Fibroblast of upper back skin (primary cell): ENCODE data around the gene ADAMTSL3.
A peak's percentile ranks its signal among the peaks of the same experiment; 100 is the strongest.
"Not testable (repeated sequence)": the region's sequence is repeated elsewhere in the genome, so short reads cannot be mapped to it uniquely, and the experiment has no call there.

Experiments
- DNase-seq: peaks from one replicate; pipeline ENCODE4 v3.0.0-alpha.2; 2013

The ADAMTSL3 gene

GRCh38 chr15:83753872-83754493 is 100.1 kb downstream of the ADAMTSL3 start:
- no peak for DNase-seq

- not testable (repeated sequence) for DNase-seq
Measured at GRCh38 chr15:83757291-83757690, 103.4 kb downstream of the ADAMTSL3 start.

GRCh38 chr15:83762367-83762766 is 108.4 kb downstream of the ADAMTSL3 start:
- no peak for DNase-seq

- DNase-seq, result no peak
Measured at GRCh38 chr15:83764201-83764838, 110.4 kb downstream of the ADAMTSL3 start.

GRCh38 chr15:83766339-83766738 is 112.4 kb downstream of the ADAMTSL3 start:
- peak; percentile 87 for DNase-seq

DNA sequence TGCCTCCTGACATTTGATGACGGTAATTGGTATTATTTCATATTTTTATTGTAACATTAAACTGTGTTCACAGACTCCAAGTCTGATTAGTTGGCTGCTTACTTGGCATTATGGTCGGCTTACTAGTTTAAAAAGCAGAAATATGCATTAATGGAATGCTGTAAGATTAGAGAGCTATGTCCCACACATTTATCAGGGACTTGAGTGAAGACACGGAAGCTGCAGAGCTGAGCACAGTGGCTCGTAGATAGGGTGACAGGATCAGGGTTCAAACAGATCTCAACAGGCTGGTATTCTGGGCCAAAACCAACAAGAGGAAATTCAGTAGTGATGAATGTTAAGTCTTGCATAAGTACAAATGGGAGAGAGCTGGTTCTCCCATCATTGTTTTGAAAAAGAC is 113.8 kb downstream of the ADAMTSL3 start:
- DNase-seq, result peak; percentile 65

- peak; percentile 11 for DNase-seq
Measured at GRCh38 chr15:83769411-83769999, 115.6 kb downstream of the ADAMTSL3 start.

DNA sequence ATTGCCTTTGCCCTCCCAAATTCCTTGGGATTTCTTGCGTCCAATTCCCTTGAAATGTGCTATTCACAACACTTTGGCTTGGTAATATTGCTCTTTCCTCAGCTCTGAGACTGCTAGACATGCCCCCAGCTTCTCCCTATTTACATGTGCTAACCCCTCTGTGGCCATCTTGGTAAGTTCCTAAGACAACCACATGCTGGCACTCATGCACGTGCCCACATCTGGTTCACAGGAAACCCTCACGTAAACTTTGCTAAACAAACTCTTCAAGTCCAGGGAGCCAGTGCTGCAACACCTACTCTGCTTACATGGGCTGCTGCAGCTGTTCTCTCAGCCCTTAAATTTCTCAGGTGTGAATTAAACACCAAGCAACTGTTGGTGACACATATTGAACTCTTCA is 121.8 kb downstream of the ADAMTSL3 start:
- no peak for DNase-seq

GRCh38 chr15:83776986-83777385 is 123.1 kb downstream of the ADAMTSL3 start:
- no peak for DNase-seq

GRCh38 chr15:83783227-83783626 is 129.3 kb downstream of the ADAMTSL3 start:
- no peak for DNase-seq

DNA sequence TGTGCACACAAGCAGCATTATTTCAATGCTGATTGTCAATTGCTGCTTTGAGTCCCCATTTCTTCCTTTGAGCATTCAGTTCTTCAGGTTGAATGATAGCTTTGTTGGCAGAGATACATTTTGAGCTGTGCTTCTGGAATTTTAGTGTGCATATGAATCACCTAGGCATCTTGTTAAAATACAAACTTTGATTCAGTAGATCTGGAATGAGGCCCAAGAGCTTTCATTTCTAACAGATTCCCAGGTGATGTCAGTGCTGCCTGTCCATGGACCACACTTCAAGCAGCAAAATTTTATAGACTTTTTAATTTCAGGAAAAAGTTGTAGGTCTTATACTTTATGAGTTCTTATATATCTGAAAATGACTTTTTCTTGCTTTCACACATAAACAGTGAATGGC is 131.1 kb downstream of the ADAMTSL3 start:
- peak; percentile 85 for DNase-seq

- DNase-seq, result no peak
Measured at GRCh38 chr15:83786336-83786735, 132.4 kb downstream of the ADAMTSL3 start.

- DNase-seq, result no peak
Measured at GRCh38 chr15:83793069-83793468, 139.1 kb downstream of the ADAMTSL3 start.

GRCh38 chr15:83794209-83794608 is 140.3 kb downstream of the ADAMTSL3 start:
- no peak for DNase-seq

- DNase-seq, result no peak
Measured at GRCh38 chr15:83809345-83809744, 155.4 kb downstream of the ADAMTSL3 start.

- DNase-seq, result no peak
Measured at GRCh38 chr15:83810110-83810509, 156.2 kb downstream of the ADAMTSL3 start.

DNA sequence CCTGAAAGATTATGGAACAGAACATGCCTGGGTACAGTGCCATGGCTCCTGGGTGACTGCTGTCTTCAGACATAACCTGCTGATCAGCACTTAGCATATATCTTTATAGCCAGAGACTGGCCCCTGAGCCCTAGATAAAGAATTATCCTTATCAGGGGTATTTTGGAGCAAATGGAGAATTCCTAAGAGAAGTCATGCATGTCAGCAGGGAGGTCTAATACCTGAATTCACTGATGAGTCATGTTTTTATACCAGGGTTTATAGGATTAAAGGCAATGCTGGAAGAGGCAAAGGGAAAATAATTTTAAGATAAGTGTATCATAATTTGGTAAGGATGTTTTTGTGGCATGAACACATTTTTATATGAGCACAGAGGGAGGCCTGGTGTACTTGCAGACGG is 159.8 kb downstream of the ADAMTSL3 start:
- DNase-seq, result no peak

GRCh38 chr15:83815506-83815905 is 161.6 kb downstream of the ADAMTSL3 start:
- no peak for DNase-seq

DNA sequence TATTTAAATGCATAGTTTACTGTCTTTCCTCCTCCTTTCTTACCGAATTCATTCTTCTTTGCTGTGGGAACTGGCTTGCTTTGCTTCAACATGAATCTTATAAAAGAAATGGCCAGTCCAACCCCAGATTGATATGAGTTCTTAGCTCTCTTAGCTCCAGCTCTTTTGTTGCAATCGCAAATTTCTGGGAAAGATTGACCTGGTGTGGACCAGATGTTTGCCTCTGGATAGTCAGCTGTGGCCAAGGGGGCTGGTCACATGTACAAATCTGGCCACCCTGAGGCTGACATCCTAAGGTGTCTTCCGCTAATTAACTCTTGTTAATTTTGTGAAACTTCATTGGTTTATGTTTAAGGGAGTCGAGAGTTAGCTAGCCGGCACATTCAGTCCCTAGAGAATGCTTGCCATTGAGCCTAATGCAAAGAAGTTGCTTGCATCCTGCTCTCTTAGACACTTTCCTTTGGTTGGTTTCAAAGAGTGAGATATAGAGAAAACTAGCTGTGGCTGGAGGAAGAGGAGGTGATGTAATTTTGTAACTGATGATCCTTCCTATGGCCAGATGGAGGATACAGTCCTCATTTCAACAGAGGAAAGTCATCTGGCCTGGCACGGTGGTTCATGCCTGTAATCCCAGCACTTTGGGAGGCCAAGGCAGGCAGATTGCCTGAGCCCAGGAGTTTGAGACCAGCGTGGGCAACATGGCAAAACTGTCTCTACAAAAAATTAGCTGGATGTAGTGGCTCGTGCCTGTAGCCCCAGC is 162.4 kb downstream of the ADAMTSL3 start:
- no peak for DNase-seq

GRCh38 chr15:83818591-83818990 is 164.7 kb downstream of the ADAMTSL3 start:
- no peak for DNase-seq

DNA sequence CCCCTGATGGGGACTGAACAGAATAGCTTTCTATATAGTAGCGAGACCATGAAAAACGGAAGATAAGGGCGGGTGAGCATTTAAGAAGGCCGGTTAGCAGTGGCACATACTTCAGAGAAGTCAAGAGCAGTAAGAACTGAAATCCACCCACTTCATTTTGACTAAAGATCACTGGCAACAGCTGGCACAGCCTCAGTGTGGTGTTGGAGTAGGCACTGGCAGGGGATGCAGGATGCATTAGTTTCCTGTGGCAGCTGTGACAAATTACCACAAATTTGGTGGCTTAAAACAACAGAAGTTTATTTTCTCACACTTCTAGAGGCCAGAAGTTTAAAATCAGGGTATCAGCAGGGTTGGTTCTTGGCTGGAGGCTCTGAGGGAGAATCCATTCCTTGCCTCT is 176.5 kb downstream of the ADAMTSL3 start:
- no peak for DNase-seq

GRCh38 chr15:83833569-83833968 is 179.6 kb downstream of the ADAMTSL3 start:
- DNase-seq, result no peak

GRCh38 chr15:83835479-83835878 is 181.6 kb downstream of the ADAMTSL3 start:
- DNase-seq, result no peak
